Lung (tissue), 12 donors: ENCODE data around the gene KCNC1. TPM values are rescaled to one million over a fixed set of nuclear protein-coding genes. Genes with fewer than 3 reads are reported as not detected.

ENCODE experiments used
- ATAC-seq: fragments of 200-7000 bp; cut with Tn5 transposase; one replicate; pipeline ENCODE4 v1.9.1; 2020; ENCODE audit warnings: moderate number of reproducible peaks; ENCODE audit not compliant: insufficient read depth, low FRiP score
- DNase-seq, 3 donors: peaks; one replicate each; pipeline ENCODE4 v3.0.0-alpha.2; 2013 to 2017
- H3K27ac ChIP-seq, 2 donors: one replicate each; pipeline ENCODE4 v1.5.1; 2013; ENCODE audit warnings: mild to moderate bottlenecking in 2 of 2, moderate library complexity in 2 of 2, control low read depth in 1 of 2, inconsistent platforms in 1 of 2, low read depth in 1 of 2, low read length in 1 of 2
- H3K27me3 ChIP-seq, 3 donors: one replicate each; pipeline ENCODE4 v1.5.1; 2013; ENCODE audit warnings: low read length in 2 of 3; ENCODE audit not compliant: control insufficient read depth in 3 of 3, insufficient read depth in 3 of 3
- H3K36me3 ChIP-seq, 4 donors: one replicate each; pipeline ENCODE4 v1.5.1; 2013; ENCODE audit warnings: low read length in 4 of 4, mild to moderate bottlenecking in 1 of 4, moderate library complexity in 1 of 4; ENCODE audit not compliant: control insufficient read depth in 4 of 4, insufficient read depth in 4 of 4
- H3K4me1 ChIP-seq, 5 donors: one replicate each; pipeline ENCODE4 v1.5.1; 2013; ENCODE audit warnings: low read length in 5 of 5, mild to moderate bottlenecking in 2 of 5, moderate library complexity in 1 of 5; ENCODE audit not compliant: control insufficient read depth in 5 of 5, insufficient read depth in 5 of 5
- H3K4me3 ChIP-seq: one replicate; pipeline ENCODE4 v1.5.1; 2013; ENCODE audit warnings: mild to moderate bottlenecking, control low read depth, moderate library complexity
- H3K9ac ChIP-seq, 2 donors: one replicate each; pipeline ENCODE4 v1.5.1; 2013; ENCODE audit warnings: low read length in 2 of 2, control low read depth in 1 of 2; ENCODE audit not compliant: insufficient read depth in 1 of 2
- H3K9me3 ChIP-seq, 4 donors: one replicate each; pipeline ENCODE4 v1.5.1; 2013; ENCODE audit warnings: low read length in 3 of 4, mild to moderate bottlenecking in 1 of 4, moderate library complexity in 1 of 4; ENCODE audit not compliant: control insufficient read depth in 4 of 4, insufficient read depth in 3 of 4
- CTCF ChIP-seq: IDR thresholded peaks from 2 replicates; pipeline ENCODE4 v1.5.1; 2012; ENCODE audit warnings: mild to moderate bottlenecking; ENCODE audit errors: control extremely low read depth, extremely low read depth
- WGBS, 2 donors: extraction: QIAGEN DNeasy Blood & Tissue Kit; methylation state at CpG; one replicate each; pipeline ENCODE4 v1.1.7; 2013; 5-methylcytosine and 5-hydroxymethylcytosine counted together
- polyA plus RNA-seq, 2 donors: library from polyadenylated mRNA; stranded (reverse); fragments of 200-250 nt; gene quantifications; one replicate each; pipeline ENCODE4 v1.2.1, GENCODE V29; 2013
- total RNA-seq, 2 donors: library from RNA; depleted of rRNA in 1 of 2; stranded (reverse); fragments of >200 nt in 1 of 2; gene quantifications; one replicate each; pipeline ENCODE4 v1.2.1, GENCODE V29; 2014 to 2021
- donor health status: control.
- donor health status: control.
- donor health status: Bipolar disorder and iron deficiency.
- donor health status: healthy.
- donor health status: DM: yes; HTN: yes; CAD: no.

Gene KCNC1
- total and polyA plus RNA-seq, 4 donors = 0.01 TPM; not detected in 3

DNA sequence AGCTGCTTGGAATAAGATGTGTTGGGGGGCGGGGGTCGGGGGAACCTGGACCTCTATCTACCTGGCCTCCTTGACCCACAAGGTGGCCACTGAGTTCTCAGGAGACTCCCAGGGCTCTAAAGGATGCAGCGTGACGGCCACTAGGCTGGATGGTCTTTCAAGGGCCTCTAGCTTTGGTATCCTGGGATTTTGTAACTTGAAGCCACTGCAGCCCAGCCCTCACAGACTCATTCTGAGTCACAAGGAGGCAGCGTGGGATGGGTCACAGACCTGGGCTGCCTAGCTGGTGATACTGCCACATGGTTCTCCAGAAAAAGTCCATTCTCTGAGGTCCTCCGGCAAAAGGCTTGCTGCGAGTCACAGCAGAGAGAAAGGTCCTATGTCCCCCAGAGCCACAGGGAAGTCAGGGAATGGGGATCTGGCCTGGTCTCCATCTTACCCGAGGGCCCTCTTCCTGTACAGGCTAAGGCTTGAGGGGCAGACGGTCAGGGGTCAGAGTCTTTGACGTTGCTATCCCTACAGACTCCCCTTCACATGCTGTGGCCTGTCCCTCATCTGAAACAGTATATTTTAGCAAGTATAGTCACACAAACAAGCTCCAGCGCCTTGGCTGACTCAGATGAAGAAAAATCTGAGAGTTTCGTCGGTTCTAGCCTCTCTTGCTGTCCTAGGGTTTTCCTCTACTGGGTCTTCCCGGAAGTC is 52.4 kb downstream of the KCNC1 start:
- H3K27ac ChIP-seq = no peak overlapping the region
- ATAC-seq = no peak
- no peak for TF ChIP-seq CTCF
- no peaks in the 10 kb centered on the region for H3K4me1 ChIP-seq
- WGBS, 2 donors = 94 to 95% methylated on average over 14 of the region's 14 CpGs
- H3K9ac ChIP-seq = no peak overlapping the region
- no peak overlapping the region for H3K4me3 ChIP-seq
- DNase-seq = no peak
- no peaks in the 10 kb centered on the region for H3K27me3 ChIP-seq
- peaks cover 0 to 2% (median 0%) of the 10 kb centered on the region in 4 donors for H3K9me3 ChIP-seq
- peaks cover 0 to 3% (median 0%) of the 10 kb centered on the region in 4 donors for H3K36me3 ChIP-seq

DNA sequence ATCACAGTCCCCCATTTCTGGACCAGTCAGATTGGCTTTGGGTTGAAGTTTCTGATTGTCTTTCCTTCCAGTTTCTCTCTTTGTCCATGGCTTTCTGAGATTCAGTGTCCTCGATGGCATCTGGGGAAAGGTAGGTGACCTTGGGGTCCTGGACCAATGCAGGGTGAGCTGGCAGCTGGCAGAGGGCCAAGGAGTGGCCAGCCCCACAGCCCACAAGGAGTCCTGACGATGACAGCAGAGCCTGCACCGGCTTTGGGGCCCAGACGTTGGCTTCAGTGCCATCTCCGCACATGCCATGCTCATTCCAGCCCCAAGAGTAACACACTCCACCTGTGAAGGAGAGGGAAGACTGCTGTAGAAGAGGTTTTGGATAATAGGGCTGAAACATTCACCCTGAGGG is 53.5 kb downstream of the KCNC1 start:
- H3K9me3 ChIP-seq = peaks cover 0 to 2% (median 0%) of the 10 kb centered on the region in 4 donors
- no peaks in the 10 kb centered on the region for H3K27me3 ChIP-seq
- no peaks in the 10 kb centered on the region for H3K4me1 ChIP-seq
- WGBS, 2 donors = 93 to 94% methylated on average over 5 of the region's 5 CpGs
- no peak overlapping the region for H3K27ac ChIP-seq
- peaks cover 0 to 3% (median 0%) of the 10 kb centered on the region in 4 donors for H3K36me3 ChIP-seq
- TF ChIP-seq CTCF = no peak
- DNase-seq (no peak), ATAC-seq (no peak)
- no peak overlapping the region for H3K9ac ChIP-seq
- no peak overlapping the region for H3K4me3 ChIP-seq

DNA sequence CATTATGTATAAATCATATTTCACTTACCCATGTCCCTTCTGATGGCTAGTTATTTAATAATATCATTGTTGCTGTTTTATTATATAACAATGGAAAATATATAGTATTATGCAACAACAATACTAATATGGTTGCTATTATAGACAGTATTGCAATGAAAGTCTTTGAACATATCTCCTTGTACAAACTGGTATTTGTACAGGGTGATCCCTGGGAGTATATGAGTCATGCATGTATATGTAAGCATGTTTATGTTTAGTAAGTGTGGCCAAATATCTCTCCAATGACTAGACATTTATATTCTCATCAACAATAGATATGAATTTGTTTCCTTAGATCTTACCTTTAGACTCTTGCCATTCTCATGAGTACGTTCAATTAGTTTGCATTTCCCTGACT is 55.9 kb downstream of the KCNC1 start:
- no peak for TF ChIP-seq CTCF
- 97 to 100% methylated on average over 1 of the region's 1 CpG for WGBS, 2 donors
- no peak overlapping the region for H3K9ac ChIP-seq
- no peaks in the 10 kb centered on the region for H3K27me3 ChIP-seq
- no peaks in the 10 kb centered on the region for H3K9me3 ChIP-seq
- no peak overlapping the region for H3K4me3 ChIP-seq
- H3K27ac ChIP-seq = no peak overlapping the region
- DNase-seq (no peak), ATAC-seq (no peak)
- peaks cover 0 to 3% (median 0%) of the 10 kb centered on the region in 4 donors for H3K36me3 ChIP-seq
- peaks cover 0 to 3% (median 0%) of the 10 kb centered on the region in 5 donors for H3K4me1 ChIP-seq

DNA sequence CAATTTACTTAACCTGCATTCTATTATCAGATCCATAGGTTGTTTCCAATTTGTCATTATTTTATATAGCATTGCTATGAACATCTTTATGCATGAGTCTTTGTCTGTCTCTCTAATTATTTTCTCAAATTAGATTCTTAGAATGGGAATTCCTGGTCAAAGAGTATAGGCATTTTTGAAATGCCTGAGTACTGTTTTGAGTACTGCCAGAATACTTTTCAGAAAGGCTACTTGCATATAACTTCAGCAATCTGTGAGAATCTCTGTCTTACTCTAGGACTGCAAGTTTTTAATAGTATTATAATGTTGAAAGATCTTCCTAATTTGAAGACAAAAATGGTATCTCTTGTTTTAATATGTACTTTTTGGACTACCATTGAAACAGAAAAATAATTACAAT is 56.6 kb downstream of the KCNC1 start:
- H3K4me1 ChIP-seq = peaks cover 0 to 3% (median 0%) of the 10 kb centered on the region in 5 donors
- no peak for ATAC-seq
- H3K9me3 ChIP-seq = no peaks in the 10 kb centered on the region
- H3K27me3 ChIP-seq = no peaks in the 10 kb centered on the region
- H3K9ac ChIP-seq = no peak overlapping the region
- no peak for TF ChIP-seq CTCF
- H3K36me3 ChIP-seq = peaks cover 0 to 3% (median 0%) of the 10 kb centered on the region in 4 donors
- H3K27ac ChIP-seq = no peak overlapping the region
- no peak for DNase-seq
- no peak overlapping the region for H3K4me3 ChIP-seq
